ENCODE measurements around the gene NPAS1.

DNA sequence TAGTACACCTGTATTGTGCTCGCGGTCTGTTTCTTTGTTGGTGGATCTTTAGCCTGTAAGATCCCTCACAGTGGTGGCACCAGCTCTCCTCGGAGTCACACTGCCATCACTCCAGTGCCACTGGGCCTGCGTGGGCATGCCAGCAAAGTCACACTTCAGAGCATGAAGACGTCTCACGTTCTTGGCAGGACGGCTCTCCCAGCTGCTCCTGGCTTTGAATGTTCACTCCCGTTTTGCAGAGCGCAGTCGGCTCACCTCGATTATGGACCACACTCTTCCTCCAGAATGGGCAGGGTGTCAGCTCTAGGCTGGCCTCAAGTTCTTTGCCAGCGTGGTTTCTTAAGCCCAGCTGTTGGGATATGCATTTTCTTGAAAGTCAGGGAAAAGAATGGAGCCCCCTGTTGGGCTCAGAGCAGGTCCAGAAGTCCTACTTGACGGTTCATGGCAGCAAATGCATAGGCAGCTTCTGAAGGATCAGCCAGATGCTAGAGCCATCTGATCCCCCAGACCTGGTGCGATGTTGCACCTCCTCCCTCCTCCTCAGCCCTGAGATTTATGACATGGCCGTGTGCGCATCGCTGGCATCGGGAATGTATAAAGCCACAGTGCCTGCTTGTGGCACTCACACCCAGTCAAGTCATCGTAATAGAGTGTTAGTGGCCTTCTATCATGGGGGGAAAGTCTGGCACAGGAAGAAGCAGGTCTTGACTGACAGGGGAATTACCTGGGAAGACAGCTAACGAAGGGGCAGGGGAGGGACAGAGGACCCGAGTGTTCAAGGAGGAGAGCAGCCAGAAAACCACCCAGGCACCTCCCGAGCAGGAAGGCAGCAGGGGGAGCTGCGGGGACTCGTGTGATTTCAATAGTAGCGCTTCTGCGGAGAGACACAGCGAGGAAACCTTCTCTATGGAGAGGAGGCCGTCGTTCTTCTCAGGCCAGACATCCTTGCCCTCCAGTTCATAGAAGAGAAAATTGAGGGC lies 40.2 kb upstream of the NPAS1 start:
- TF ChIP-seq, protein P1, sequence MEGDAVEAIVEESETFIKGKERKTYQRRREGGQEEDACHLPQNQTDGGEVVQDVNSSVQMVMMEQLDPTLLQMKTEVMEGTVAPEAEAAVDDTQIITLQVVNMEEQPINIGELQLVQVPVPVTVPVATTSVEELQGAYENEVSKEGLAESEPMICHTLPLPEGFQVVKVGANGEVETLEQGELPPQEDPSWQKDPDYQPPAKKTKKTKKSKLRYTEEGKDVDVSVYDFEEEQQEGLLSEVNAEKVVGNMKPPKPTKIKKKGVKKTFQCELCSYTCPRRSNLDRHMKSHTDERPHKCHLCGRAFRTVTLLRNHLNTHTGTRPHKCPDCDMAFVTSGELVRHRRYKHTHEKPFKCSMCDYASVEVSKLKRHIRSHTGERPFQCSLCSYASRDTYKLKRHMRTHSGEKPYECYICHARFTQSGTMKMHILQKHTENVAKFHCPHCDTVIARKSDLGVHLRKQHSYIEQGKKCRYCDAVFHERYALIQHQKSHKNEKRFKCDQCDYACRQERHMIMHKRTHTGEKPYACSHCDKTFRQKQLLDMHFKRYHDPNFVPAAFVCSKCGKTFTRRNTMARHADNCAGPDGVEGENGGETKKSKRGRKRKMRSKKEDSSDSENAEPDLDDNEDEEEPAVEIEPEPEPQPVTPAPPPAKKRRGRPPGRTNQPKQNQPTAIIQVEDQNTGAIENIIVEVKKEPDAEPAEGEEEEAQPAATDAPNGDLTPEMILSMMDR (IDR thresholded peaks at IDR 0.05; ENCODE audit: low read depth, low read length, poor library complexity, severe bottlenecking): no peak
- TF ChIP-seq EZH2phosphoT487 (IDR thresholded peaks at IDR 0.05; ENCODE audit: borderline replicate concordance, low read length): no peak

Measured in DOHH2 (cell line).